GM03348 (cell line): ENCODE measurements around the gene TANC1.
"Not testable (repeated sequence)": the region's sequence is repeated elsewhere in the genome, so short reads cannot be mapped to it uniquely, and the experiment has no call there.

Source experiments
- DNase-seq: peaks from one replicate; pipeline ENCODE4 v3.0.0; 2012; ENCODE audit warnings: low spot score

Gene TANC1

GRCh38 chr2:159089543-159089942 is 121.1 kb downstream of the TANC1 start:
- no peak for DNase-seq

DNA sequence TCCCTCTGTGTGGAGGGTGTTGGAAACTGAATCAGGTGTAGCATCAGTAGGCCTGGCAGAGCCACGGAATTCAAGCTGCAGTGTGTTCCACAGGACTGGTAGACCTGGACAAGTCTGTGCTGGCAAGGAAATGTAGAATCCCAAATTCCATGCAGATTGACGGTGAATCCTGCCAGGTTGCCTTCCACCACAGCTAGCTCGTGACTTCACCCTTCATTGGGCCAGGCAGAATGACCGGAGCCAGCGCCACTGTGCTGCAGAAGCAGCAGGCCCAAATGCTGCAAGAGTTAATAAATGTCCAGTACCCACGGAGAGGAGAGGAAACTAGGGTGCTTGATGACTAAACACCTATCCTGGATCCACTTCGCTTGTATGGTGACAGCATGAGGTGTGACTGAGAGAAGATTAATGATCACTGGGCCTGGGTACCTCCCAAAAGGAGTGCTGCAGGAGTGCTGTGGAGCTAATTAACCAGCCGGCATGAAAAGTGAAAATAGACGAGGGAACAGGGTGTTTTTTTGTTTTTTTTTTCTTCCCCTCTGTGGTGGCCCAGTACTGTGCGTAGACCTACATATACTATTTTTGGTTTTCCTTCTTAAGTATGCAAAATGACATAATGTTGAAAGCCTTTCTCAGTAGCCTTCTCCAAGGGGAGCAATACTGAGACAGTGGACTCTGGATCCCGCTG is 122.2 kb downstream of the TANC1 start:
- peak; percentile 45 for DNase-seq

- peak; percentile 62 for DNase-seq
These were observed 122.9 kb downstream of the TANC1 start for GRCh38 chr2:159091381-159091780.

GRCh38 chr2:159091976-159092375 is 123.5 kb downstream of the TANC1 start:
- DNase-seq = no peak

GRCh38 chr2:159093497-159093896 is 125.1 kb downstream of the TANC1 start:
- DNase-seq = no peak

GRCh38 chr2:159094173-159094737 is 125.8 kb downstream of the TANC1 start:
- DNase-seq = peak; percentile 72

- no peak for DNase-seq
These were observed 127.4 kb downstream of the TANC1 start for GRCh38 chr2:159095813-159096212.

DNA sequence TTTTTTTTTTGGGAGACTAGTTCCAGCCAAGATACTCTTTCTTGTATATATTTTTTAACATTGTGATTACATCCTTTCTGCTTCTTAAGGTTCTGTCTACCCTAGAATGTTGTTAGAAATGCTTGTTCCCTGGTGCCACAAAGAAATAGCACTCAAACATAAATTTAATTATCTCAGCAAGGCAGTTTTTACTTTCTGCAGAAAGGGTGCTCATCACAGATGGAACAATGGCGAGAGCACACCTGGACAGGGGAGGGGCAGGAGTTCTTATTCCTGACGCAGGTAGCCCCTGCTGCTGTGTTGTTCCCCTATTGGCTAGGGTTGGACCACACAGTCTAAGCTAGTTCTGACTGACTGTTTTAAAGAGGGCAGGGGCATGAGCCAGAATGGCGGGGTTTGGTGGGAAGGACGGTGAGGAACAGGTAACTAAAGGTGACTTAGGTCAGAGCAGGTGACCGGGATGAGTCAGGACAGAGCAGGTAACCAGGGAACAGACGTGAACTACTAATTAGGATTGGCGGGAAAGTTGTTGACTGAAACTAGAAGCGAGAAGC is 127.9 kb downstream of the TANC1 start:
- DNase-seq = not testable (repeated sequence)

DNA sequence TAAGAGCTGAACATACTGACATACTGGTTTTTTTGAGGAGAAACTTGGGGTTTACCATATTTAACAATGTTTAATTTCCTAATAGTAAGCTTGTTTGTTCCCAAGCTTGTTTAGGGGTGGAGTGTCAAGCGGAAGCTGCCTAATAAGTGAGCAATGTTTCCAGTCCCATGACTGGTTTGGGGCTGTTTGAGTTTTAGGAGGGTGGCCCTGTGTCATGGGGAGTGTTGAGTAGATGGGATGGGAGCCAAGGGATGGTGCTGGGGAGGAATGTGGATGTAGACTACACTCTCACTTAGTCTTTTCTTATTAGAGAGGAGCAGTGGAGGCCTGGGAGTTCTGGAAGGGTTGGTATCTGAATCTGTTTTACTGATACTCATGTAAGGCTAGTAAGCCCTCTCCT is 128.5 kb downstream of the TANC1 start:
- DNase-seq = no peak

DNA sequence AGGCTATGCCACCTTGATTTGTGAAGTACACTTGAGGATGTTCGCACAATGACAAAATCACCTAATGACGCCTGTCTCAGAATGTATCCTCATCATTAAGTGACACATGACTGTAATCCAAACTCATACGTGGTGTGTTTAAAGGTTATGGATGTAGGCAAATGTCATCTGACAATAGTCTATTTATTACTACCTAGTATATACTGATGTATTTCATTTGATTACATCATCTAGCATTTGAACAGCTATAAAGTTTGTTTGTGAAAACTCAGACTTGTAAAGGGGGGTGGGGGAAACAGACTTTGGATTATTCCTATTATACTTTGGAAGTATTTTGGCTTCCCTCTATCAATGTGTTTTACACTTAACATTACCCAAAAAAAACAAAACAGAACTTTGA is 129.9 kb downstream of the TANC1 start:
- no peak for DNase-seq

- no peak for DNase-seq
These were observed 130.5 kb downstream of the TANC1 start for GRCh38 chr2:159098921-159099411.

DNA sequence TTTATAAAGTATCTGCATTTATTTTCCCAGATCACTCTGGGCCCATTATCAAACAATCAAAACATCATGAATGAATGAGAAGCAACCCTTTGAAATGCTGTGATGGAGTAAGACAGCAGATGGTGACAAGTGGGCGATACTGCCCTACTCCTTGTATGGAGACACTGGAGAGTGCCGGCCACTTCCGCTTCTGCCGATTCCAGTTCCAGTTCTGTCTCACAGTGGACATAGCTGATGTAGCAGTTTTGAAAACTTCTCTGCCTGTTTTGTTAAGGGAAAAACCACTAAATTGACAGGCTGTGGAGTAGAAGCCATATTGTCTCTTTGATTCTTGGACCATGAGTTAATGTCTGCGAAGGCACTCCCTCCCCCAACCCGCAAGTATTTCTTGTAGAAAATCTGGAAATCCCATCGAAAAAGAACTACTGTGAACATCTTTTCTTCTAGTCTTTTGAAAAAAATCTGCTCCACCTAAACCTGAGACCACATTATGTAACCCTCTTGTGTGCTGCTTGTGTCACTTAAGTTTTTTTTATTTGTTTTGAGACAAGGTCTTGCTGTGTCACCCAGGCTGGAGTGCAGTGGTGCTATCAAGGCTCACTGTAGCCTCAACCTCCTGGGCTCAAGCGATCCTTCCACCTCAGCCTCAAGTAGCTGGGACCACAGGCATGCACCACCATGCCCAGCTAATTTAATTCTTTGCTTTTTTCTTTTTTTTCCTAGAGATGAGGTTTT is 133.5 kb downstream of the TANC1 start:
- DNase-seq = no peak

DNA sequence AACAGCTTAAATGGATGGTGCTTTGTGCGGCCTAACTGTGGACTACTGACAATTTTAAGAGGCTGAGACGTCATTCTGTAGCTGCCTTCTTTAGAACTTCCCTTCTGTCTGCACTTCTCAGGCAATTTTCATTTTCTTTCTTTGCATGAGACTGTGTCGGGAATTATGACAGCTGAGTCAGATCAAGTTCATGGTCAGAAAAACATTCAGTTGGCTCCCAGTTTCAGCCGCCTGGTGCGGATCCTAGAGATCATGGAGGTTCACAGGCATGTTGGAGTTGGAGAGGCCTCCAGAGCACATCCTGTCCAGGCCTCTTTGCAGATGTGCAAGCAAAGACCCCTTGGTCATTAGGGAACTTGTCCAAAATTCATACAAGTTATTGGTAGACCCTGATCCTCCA is 135.0 kb downstream of the TANC1 start:
- no peak for DNase-seq

- DNase-seq = no peak
These were observed 137.7 kb downstream of the TANC1 start for GRCh38 chr2:159106109-159106508.

- DNase-seq = no peak
These were observed 139.9 kb downstream of the TANC1 start for GRCh38 chr2:159108181-159108893.

- no peak for DNase-seq
These were observed 141.1 kb downstream of the TANC1 start for GRCh38 chr2:159109517-159109916.

DNA sequence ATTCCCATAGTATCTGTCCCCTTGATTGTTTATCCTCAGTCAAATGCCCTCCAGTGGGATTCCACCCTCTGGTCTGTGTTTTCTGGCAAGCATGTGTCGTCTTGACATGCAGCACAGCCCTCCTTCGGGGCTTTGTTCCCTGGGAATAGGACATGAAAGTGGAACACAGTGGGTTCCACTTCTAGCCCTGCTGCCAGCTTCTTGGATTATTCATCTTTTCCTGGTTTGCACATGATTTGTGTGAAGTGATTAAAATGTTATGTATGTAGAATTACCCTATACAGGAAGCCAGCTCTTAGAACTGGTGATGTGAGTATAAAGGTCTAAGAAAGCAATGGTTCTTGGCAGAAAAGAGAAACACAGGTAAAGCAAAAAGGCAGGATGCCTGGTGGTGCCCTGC is 142.3 kb downstream of the TANC1 start:
- no peak for DNase-seq

GRCh38 chr2:159111346-159111927 is 143.0 kb downstream of the TANC1 start:
- DNase-seq = no peak

- no peak for DNase-seq
These were observed 146.4 kb downstream of the TANC1 start for GRCh38 chr2:159114835-159115234.

DNA sequence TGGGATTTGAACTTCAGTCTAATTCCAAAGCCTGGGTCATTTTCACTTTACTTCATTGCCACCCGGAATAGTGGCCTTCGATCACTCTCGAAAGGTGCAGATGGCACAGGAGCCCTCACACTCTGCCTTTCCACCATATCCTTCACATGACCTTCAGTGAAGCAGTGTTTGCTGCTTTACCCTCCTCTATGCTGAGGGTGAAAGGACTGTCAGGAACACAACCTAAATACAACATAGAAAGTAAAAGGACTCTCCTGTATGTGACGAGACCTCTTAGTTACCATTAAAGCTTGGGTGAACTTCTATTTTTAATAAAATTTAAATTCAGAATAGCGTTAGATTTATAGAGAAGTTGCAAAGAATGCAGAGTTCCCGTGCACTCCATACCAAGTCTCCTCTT is 148.5 kb downstream of the TANC1 start:
- no peak for DNase-seq

DNA sequence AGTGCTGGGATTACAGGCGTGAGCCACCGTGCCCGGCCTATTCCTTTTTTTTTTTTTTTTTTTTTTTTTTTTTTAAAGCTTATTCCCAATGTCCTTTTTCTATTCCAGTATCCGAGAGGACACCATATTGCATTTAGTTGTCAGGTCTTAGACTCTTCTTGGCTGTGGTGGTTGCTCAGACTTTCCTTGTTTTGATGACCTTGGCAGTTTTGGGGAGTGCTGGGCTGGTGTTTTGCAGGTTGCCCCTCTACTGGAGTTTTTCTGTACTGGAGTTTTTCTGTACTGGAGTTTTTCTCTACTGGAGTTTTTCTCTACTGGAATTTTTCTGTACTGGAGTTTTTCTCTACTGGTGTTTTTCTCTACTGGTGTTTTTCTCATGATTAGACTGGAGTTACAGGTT is 149.2 kb downstream of the TANC1 start:
- no peak for DNase-seq
